MCF 10A (cell line): ENCODE measurements around the gene ZNF608. TPM values are rescaled to one million over a fixed set of nuclear protein-coding genes. Genes with fewer than 3 reads are reported as not detected.

ENCODE experiments used
- BruUV-seq: library from RNA; stranded (reverse); fragments of 400-500 nt; replicated peaks from 2 replicates; lab custom pipeline; 2021; lab: Mats Ljungman, UMichigan
- CTCF ChIA-PET: fragments of 300-600 bp; sonication (Branson Sonifier 250); formaldehyde crosslinking; extraction: SDS; loops from one replicate; lab custom pipeline; 2021; ENCODE audit warnings: antibody characterized with exemption, inconsistent platforms; lab: Yijun Ruan, JAX
- POLR2A ChIA-PET: fragments of 300-600, 350-650 bp; sonication (Branson Sonifier 250); formaldehyde crosslinking; extraction: SDS; loops from one replicate; lab custom pipeline; 2020; ENCODE audit warnings: antibody characterized with exemption, inconsistent platforms; lab: Yijun Ruan, JAX
- DNase-seq: peaks from one replicate; pipeline ENCODE4 v3.0.0-alpha.2; 2018; ENCODE audit not compliant: unreplicated experiment
- H3K27ac Mint-ChIP-seq: one replicate; pipeline ENCODE4 v1.8.0; 2022; ENCODE audit warnings: mild to moderate bottlenecking, low read depth, mixed read lengths; ENCODE audit not compliant: unreplicated experiment
- H3K27me3 Mint-ChIP-seq: one replicate; pipeline ENCODE4 v1.8.0; 2022; ENCODE audit warnings: mixed read lengths; ENCODE audit not compliant: insufficient read depth, unreplicated experiment
- H3K36me3 Mint-ChIP-seq: one replicate; pipeline ENCODE4 v1.8.0; 2022; ENCODE audit warnings: mild to moderate bottlenecking, moderate library complexity, mixed read lengths; ENCODE audit not compliant: insufficient read depth, unreplicated experiment
- H3K4me1 Mint-ChIP-seq: one replicate; pipeline ENCODE4 v1.8.0; 2022; ENCODE audit warnings: mixed read lengths; ENCODE audit not compliant: insufficient read depth, unreplicated experiment
- H3K4me3 Mint-ChIP-seq: one replicate; pipeline ENCODE4 v1.8.0; 2022; ENCODE audit warnings: mild to moderate bottlenecking, moderate library complexity, mixed read lengths; ENCODE audit not compliant: unreplicated experiment
- H3K9me3 Mint-ChIP-seq: one replicate; pipeline ENCODE4 v1.8.0; 2022; ENCODE audit warnings: mixed read lengths; ENCODE audit not compliant: unreplicated experiment
- intact Hi-C: fragments of 100-400 bp; cut with micrococcal nuclease; formaldehyde crosslinking; loops from 2 replicates; pipeline ENCODE4 v1.14.1; 2022
- total RNA-seq: library from RNA; stranded (reverse); gene quantifications from 2 replicates; pipeline ENCODE4 v1.2.3, GENCODE V29; 2022
- TF ChIP-seq, protein P1 (sequence below): fragments of 200-600 bp; IDR thresholded peaks from one replicate; pipeline ENCODE4 v1.8.0; 2022; ENCODE audit warnings: antibody characterized with exemption, mild to moderate bottlenecking; ENCODE audit not compliant: unreplicated experiment

The ZNF608 gene
- total RNA-seq, 1 experiment from 2014 or later: 8.4 TPM

DNA sequence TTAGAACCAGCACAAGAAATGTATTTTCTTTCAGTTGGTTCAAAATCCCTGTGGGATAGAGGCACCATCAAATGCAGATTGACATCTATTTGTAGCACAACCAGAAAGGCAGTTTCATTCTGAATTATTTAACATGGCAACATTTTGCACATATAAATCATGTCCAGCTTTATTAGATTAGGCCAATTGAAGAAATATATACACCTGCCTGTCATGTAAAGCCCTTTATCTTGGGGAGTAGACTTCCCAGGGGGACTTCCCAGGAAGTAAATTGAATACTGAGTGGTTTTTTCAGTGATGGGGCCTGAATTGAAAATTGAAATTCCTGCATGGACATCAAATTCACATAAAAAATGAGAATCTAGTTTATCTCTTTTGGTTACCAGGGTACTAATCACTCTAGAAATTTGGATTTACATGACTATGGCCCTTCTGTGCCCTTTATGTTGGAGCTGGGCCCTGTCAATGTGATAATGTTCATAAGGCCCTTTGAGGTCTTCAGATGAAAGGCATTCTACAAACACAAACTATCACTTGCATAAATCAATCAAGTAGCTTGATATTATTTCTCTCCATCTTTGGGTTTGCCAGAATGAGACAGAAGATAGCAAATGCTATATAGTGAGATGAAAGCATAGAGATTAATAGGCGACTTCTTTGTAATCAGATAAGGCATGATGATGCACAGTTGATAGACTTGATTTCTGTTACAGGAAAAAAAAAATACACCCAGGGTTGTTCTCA, 26.2 kb upstream of the ZNF608 start:
- no peak overlapping the region for H3K27ac Mint-ChIP-seq
- TF ChIP-seq, protein P1, sequence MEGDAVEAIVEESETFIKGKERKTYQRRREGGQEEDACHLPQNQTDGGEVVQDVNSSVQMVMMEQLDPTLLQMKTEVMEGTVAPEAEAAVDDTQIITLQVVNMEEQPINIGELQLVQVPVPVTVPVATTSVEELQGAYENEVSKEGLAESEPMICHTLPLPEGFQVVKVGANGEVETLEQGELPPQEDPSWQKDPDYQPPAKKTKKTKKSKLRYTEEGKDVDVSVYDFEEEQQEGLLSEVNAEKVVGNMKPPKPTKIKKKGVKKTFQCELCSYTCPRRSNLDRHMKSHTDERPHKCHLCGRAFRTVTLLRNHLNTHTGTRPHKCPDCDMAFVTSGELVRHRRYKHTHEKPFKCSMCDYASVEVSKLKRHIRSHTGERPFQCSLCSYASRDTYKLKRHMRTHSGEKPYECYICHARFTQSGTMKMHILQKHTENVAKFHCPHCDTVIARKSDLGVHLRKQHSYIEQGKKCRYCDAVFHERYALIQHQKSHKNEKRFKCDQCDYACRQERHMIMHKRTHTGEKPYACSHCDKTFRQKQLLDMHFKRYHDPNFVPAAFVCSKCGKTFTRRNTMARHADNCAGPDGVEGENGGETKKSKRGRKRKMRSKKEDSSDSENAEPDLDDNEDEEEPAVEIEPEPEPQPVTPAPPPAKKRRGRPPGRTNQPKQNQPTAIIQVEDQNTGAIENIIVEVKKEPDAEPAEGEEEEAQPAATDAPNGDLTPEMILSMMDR: no peak
- BruUV-seq: no TSS peak
- POLR2A ChIA-PET: interaction anchor here (0.7 to 1.0 kb wide), 2 partner anchors 12 kb away, joined by 3 to 5 read pairs; no protein-coding TSS in a partner anchor
- CTCF ChIA-PET: interaction anchor here (0.6 kb wide), 1 partner anchor 31 kb away, joined by 3 read pairs; no protein-coding TSS in a partner anchor
- no peaks in the 10 kb centered on the region for H3K4me1 Mint-ChIP-seq
- no peak for DNase-seq
- no peaks in the 10 kb centered on the region for H3K27me3 Mint-ChIP-seq
- no peaks in the 10 kb centered on the region for H3K9me3 Mint-ChIP-seq
- no peak overlapping the region for H3K4me3 Mint-ChIP-seq
- intact Hi-C loops: no loop called here
- H3K36me3 Mint-ChIP-seq: no peaks in the 10 kb centered on the region

DNA sequence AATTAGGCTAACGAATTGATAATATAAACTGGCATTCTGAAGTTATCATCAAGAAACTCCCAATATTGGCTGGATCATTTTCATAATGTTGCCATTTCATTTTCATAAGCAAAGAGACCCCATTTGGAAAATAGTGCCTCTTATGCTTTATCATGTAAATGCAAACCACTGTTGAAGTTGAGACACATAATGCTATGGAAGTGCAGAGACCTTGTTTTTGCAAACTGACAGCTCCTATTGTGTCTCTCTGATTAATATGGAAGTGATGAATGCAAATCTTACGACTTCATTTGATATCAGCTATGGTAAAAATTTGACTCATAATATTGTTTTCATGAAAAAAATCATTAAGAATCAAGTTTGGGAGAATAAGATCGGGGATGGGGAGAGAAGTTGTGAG, 25.3 kb upstream of the ZNF608 start:
- BruUV-seq: no TSS peak
- Mint-ChIP-seq H3K4me1 (no peaks in the 10 kb centered on the region), H3K27me3 (no peaks in the 10 kb centered on the region), H3K27ac (no peak overlapping the region), H3K4me3 (no peak overlapping the region), H3K36me3 (no peaks in the 10 kb centered on the region), H3K9me3 (no peaks in the 10 kb centered on the region)
- TF ChIP-seq, protein P1: no peak
- intact Hi-C loops: no loop called here
- ChIA-PET POLR2A (no interaction called here), CTCF (interaction anchor here (0.6 to 0.8 kb wide), 2 partner anchors 32 to 200 kb away, joined by 3 to 4 read pairs; no protein-coding TSS in a partner anchor)
- no peak for DNase-seq

DNA sequence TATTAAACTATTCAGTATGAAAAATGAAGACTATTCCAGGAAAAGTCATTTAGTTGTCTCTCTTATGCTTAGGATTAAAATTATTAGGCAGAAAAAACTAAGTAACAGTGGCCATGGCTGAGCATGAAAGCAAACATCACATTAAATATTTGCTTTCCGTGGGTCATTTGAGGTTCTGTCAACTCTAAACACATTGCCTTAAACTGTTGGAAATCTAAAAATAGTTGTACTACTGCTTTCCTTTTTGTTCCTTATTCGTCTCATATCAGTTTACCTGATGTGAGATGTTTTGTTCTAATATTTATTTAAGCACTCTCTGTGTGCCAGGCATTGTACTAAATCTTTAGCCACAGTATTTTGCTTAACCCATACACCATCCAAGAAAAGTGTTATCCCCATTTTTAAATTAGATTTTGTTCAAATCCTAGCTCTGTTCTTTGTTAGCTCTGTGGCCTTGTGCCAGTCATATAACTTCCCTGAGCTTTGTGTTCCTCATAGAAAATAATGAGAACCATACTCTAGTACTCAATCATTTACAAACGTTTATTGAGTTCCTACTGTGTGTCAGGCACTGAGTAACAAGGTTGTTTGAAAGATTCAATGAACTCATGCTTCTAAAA, 18.7 kb upstream of the ZNF608 start:
- Mint-ChIP-seq H3K4me3 (no peak overlapping the region), H3K27me3 (no peaks in the 10 kb centered on the region), H3K4me1 (no peaks in the 10 kb centered on the region), H3K9me3 (no peaks in the 10 kb centered on the region), H3K27ac (no peak overlapping the region), H3K36me3 (no peaks in the 10 kb centered on the region)
- DNase-seq: no peak
- TF ChIP-seq, protein P1: no peak
- intact Hi-C loops: no loop called here
- CTCF ChIA-PET: interaction anchor here (1.1 kb wide), 1 partner anchor 9 kb away, joined by 3 read pairs; no protein-coding TSS in a partner anchor
- no TSS peak for BruUV-seq
- POLR2A ChIA-PET: interaction anchor here (0.7 to 1.0 kb wide), 2 partner anchors 16 to 22 kb away, joined by 3 to 4 read pairs; no protein-coding TSS in a partner anchor

DNA sequence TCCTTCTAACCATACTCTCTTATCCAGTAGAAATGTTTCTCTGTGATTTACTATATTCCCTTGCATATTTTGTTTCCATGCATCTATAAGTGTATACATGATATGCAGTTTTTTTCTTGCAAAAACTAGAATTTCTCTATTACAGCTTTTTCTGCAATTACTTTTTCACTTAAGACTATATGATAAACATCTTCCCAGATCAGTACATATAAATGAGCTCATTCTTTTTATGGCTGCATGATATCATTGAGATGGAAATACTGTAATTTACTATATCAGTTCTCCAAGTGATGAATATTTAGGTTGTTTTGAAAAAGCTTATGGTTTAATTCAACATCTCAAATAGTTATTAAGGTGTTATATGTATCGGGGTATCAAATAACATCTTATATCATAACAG, 18.1 kb upstream of the ZNF608 start:
- no peaks in the 10 kb centered on the region for H3K9me3 Mint-ChIP-seq
- CTCF ChIA-PET: interaction anchor here (1.1 kb wide), 1 partner anchor 9 kb away, joined by 3 read pairs; no protein-coding TSS in a partner anchor
- no peak overlapping the region for H3K27ac Mint-ChIP-seq
- H3K4me1 Mint-ChIP-seq: no peaks in the 10 kb centered on the region
- no peak for DNase-seq
- no peaks in the 10 kb centered on the region for H3K36me3 Mint-ChIP-seq
- POLR2A ChIA-PET: interaction anchor here (0.7 kb wide), 1 partner anchor 22 kb away, joined by 4 read pairs; no protein-coding TSS in a partner anchor
- H3K27me3 Mint-ChIP-seq: no peaks in the 10 kb centered on the region
- H3K4me3 Mint-ChIP-seq: no peak overlapping the region
- intact Hi-C loops: no loop called here
- TF ChIP-seq, protein P1: no peak
- BruUV-seq: no TSS peak
